Measurements from ENCODE around the gene PDLIM7.

GRCh38 chr5:177450667-177451424 lies 46.6 kb downstream of the PDLIM7 start:
- no peak for TF ChIP-seq CTCF (conservative IDR thresholded peaks at IDR 0.05; ENCODE audit: low read length)
- TF ChIP-seq EZH2phosphoT487 (IDR thresholded peaks at IDR 0.05; ENCODE audit: borderline replicate concordance, low read depth, low read length) = no peak

Measured in OCI-LY7 (cell line).